Measurements from ENCODE around the gene GATA3. TPM values are rescaled to one million over a fixed set of nuclear protein-coding genes. Genes with fewer than 3 reads are reported as not detected.

GATA3 gene
- total and polyA plus RNA-seq, 7 donors, result 1.2 to 2.1 TPM; not detected in 5

- peaks cover 0 to 5% (median 0%) of the 10 kb centered on the region in 3 donors for H3K27me3 ChIP-seq
- no peaks in the 10 kb centered on the region for H3K36me3 ChIP-seq
- no peak for TF ChIP-seq CTCF (IDR thresholded peaks at IDR 0.05)
- H3K27ac ChIP-seq, result no peak overlapping the region
- intact Hi-C loops (cut with DNase I), result no loop called here
- H3K4me1 ChIP-seq, result no peaks in the 10 kb centered on the region
- WGBS, 2 donors, result 34 to 59% methylated on average over 6 of the region's 6 CpGs
- peak; percentile 12 for DNase-seq
- no peak overlapping the region for H3K4me3 ChIP-seq
- no peaks in the 10 kb centered on the region for H3K9me3 ChIP-seq
Measured at GRCh38 chr10:8088504-8088903, 34.0 kb downstream of the GATA3 start.

GRCh38 chr10:8092428-8092827 lies 37.9 kb downstream of the GATA3 start:
- 50 to 75% methylated on average over 2 of the region's 2 CpGs for WGBS, 2 donors
- TF ChIP-seq POLR2AphosphoS5 (IDR thresholded peaks at IDR 0.05) (no peak), CTCF (IDR thresholded peaks at IDR 0.05) (no peak), POLR2A (IDR thresholded peaks at IDR 0.05) (no peak), EP300 (IDR thresholded peaks at IDR 0.05) (no peak)
- no peak overlapping the region for H3K4me3 ChIP-seq
- no peaks in the 10 kb centered on the region for H3K9me3 ChIP-seq
- no peak for DNase-seq
- no peak overlapping the region for H3K27ac ChIP-seq
- no peaks in the 10 kb centered on the region for H3K36me3 ChIP-seq
- intact Hi-C loops (cut with DNase I), result no loop called here
- no peaks in the 10 kb centered on the region for H3K4me1 ChIP-seq
- no peaks in the 10 kb centered on the region for H3K27me3 ChIP-seq

- WGBS, 2 donors, result 71 to 74% methylated on average over 14 of the region's 14 CpGs
- no peak overlapping the region for H3K4me3 ChIP-seq
- DNase-seq, result no peak
- H3K36me3 ChIP-seq, result no peaks in the 10 kb centered on the region
- TF ChIP-seq POLR2AphosphoS5 (IDR thresholded peaks at IDR 0.05), result no peak
- TF ChIP-seq CTCF (IDR thresholded peaks at IDR 0.05), result no peak
- TF ChIP-seq EP300 (IDR thresholded peaks at IDR 0.05), result no peak
- no peaks in the 10 kb centered on the region for H3K27me3 ChIP-seq
- intact Hi-C loops (cut with DNase I), result no loop called here
- no peak overlapping the region for H3K27ac ChIP-seq
- no peaks in the 10 kb centered on the region for H3K4me1 ChIP-seq
- no peaks in the 10 kb centered on the region for H3K9me3 ChIP-seq
Measured at GRCh38 chr10:8095959-8096358, 41.5 kb downstream of the GATA3 start.

GRCh38 chr10:8096931-8097330 lies 42.4 kb downstream of the GATA3 start:
- Histone ChIP-seq H3K4me3 (no peak overlapping the region), H3K27me3 (no peaks in the 10 kb centered on the region), H3K36me3 (no peaks in the 10 kb centered on the region), H3K9me3 (no peaks in the 10 kb centered on the region), H3K27ac (no peak overlapping the region), H3K4me1 (no peaks in the 10 kb centered on the region)
- 87 to 88% methylated on average over 5 of the region's 5 CpGs for WGBS, 2 donors
- intact Hi-C loops (cut with DNase I), result no loop called here
- no peak for DNase-seq
- TF ChIP-seq CTCF (IDR thresholded peaks at IDR 0.05) (no peak), POLR2A (IDR thresholded peaks at IDR 0.05) (no peak), POLR2AphosphoS5 (IDR thresholded peaks at IDR 0.05) (no peak), EP300 (IDR thresholded peaks at IDR 0.05) (no peak)

- intact Hi-C loops (cut with DNase I), result no loop called here
- 71 to 86% methylated on average over 4 of the region's 4 CpGs for WGBS, 2 donors
- Histone ChIP-seq H3K27ac (no peak overlapping the region), H3K27me3 (peaks cover 0 to 7% (median 0%) of the 10 kb centered on the region in 3 donors), H3K4me1 (no peaks in the 10 kb centered on the region), H3K36me3 (no peaks in the 10 kb centered on the region), H3K9me3 (no peaks in the 10 kb centered on the region), H3K4me3 (no peak overlapping the region)
- DNase-seq, result no peak
- no peak for TF ChIP-seq CTCF (IDR thresholded peaks at IDR 0.05)
- no peak for TF ChIP-seq POLR2A (IDR thresholded peaks at IDR 0.05)
- TF ChIP-seq POLR2AphosphoS5 (IDR thresholded peaks at IDR 0.05), result no peak
- no peak for TF ChIP-seq EP300 (IDR thresholded peaks at IDR 0.05)
Measured at GRCh38 chr10:8100366-8100765, 45.9 kb downstream of the GATA3 start.
